HG03045 (cell line): ENCODE data around the gene MTHFD1L.
"Not testable (repeated sequence)": the region's sequence is repeated elsewhere in the genome, so short reads cannot be mapped to it uniquely, and the experiment has no call there.

Experiments
- ATAC-seq: cut with Tn5 transposase; IDR thresholded peaks from one replicate; pipeline ENCODE4 v1.9.1; 2021; ENCODE audit warnings: mild to moderate bottlenecking, moderate library complexity; ENCODE audit not compliant: unreplicated experiment

Gene MTHFD1L

GRCh38 chr6:150865406-150866146, at the start of gene MTHFD1L:
MTHFD1L (plus strand) TSS chr6:150865702; CDS start chr6:150865823, 121 bp downstream.
- peak; percentile 82 for ATAC-seq

GRCh38 chr6:150816554-150816953, 48.9 kb upstream of the MTHFD1L start:
- not testable (repeated sequence) for ATAC-seq

- no peak for ATAC-seq
Observed at GRCh38 chr6:150822932-150823331, 42.6 kb upstream of the MTHFD1L start.

GRCh38 chr6:150826788-150827187, 38.7 kb upstream of the MTHFD1L start:
- ATAC-seq = no peak

- not testable (repeated sequence) for ATAC-seq
Observed at GRCh38 chr6:150828107-150828506, 37.4 kb upstream of the MTHFD1L start.

GRCh38 chr6:150830439-150831165, 34.9 kb upstream of the MTHFD1L start:
- no peak for ATAC-seq

GRCh38 chr6:150831577-150831976, 33.9 kb upstream of the MTHFD1L start:
- ATAC-seq = no peak

- ATAC-seq = no peak
Observed at GRCh38 chr6:150835620-150836019, 29.9 kb upstream of the MTHFD1L start.

GRCh38 chr6:150840185-150840584, 25.3 kb upstream of the MTHFD1L start:
- no peak for ATAC-seq

GRCh38 chr6:150841189-150841588, 24.3 kb upstream of the MTHFD1L start:
- ATAC-seq = no peak

GRCh38 chr6:150841697-150842096, 23.8 kb upstream of the MTHFD1L start:
- ATAC-seq = no peak

GRCh38 chr6:150844371-150844770, 21.1 kb upstream of the MTHFD1L start:
- no peak for ATAC-seq

- ATAC-seq = no peak
Observed at GRCh38 chr6:150846641-150847040, 18.9 kb upstream of the MTHFD1L start.

GRCh38 chr6:150848400-150848799, 17.1 kb upstream of the MTHFD1L start:
- ATAC-seq = no peak

GRCh38 chr6:150854392-150854791, 11.1 kb upstream of the MTHFD1L start:
- not testable (repeated sequence) for ATAC-seq

- not testable (repeated sequence) for ATAC-seq
Observed at GRCh38 chr6:150855171-150855570, 10.3 kb upstream of the MTHFD1L start.

- no peak for ATAC-seq
Observed at GRCh38 chr6:150857062-150857944, 8.2 kb upstream of the MTHFD1L start.

GRCh38 chr6:150857945-150858308, 7.6 kb upstream of the MTHFD1L start:
- no peak for ATAC-seq

- ATAC-seq = not testable (repeated sequence)
Observed at GRCh38 chr6:150861448-150862168, 3.9 kb upstream of the MTHFD1L start.

GRCh38 chr6:150863213-150863928, 2.1 kb upstream of the MTHFD1L start:
- ATAC-seq = no peak
